GM12878 (cell line): ENCODE results near the gene ANKRD44. TPM values are rescaled to one million over a fixed set of nuclear protein-coding genes. Genes with fewer than 3 reads are reported as not detected.

Experiments used
- ATAC-seq: fragments of 200-7000 bp; cut with Tn5 transposase; 3 replicates; pipeline ENCODE4 v1.9.1; 2020; ENCODE audit warnings: mild to moderate bottlenecking, moderate library complexity
- BruUV-seq: library from RNA; stranded (reverse); fragments of 400-500 nt; replicated peaks from 2 replicates; lab custom pipeline; 2021; lab: Mats Ljungman, UMichigan
- CTCF ChIA-PET: fragments of 300-600 bp; sonication (Branson Sonifier 250); formaldehyde crosslinking; extraction: SDS; loops from one replicate; lab custom pipeline; 2021; ENCODE audit warnings: inconsistent platforms; lab: Yijun Ruan, JAX
- POLR2A ChIA-PET: fragments of 350-600 bp; formaldehyde crosslinking; extraction: SDS; loops from one replicate; lab custom pipeline; 2021; ENCODE audit warnings: inconsistent platforms; lab: Charles Lee
- RAD21 ChIA-PET: fragments of 300-600 bp; sonication (Branson Sonifier 250); formaldehyde crosslinking; loops from one replicate; lab custom pipeline; 2023; ENCODE audit warnings: antibody characterized with exemption; ENCODE audit not compliant: unreplicated experiment; lab: Charles Lee
- SMC1A ChIA-PET: fragments of 300-600 bp; sonication (Branson Sonifier 250); formaldehyde crosslinking; loops from one replicate; lab custom pipeline; 2023; ENCODE audit not compliant: unreplicated experiment, uncharacterized antibody; lab: Charles Lee
- DNase-seq: peaks from one replicate; pipeline ENCODE4 v3.0.0-alpha.2; 2011; ENCODE audit warnings: low read depth, low spot score
- FAIRE-seq: peaks from 3 replicates; lab custom pipeline; 2011; peaks lifted over from hg19 to GRCh38; lab: Jason Lieb, UNC
- H2AFZ ChIP-seq: 2 replicates; pipeline ENCODE4 v1.6.0; 2011; ENCODE audit warnings: low read depth, low read length, control low read depth; ENCODE audit not compliant: control insufficient read depth
- H3K27ac ChIP-seq: 2 replicates; pipeline ENCODE4 v1.5.1; 2011; ENCODE audit warnings: control low read depth; ENCODE audit not compliant: control insufficient read depth, insufficient read depth
- H3K27me3 ChIP-seq, 2 experiments: replicated peaks in 1 of 2; 2 replicates each; pipeline versions ENCODE4 v1.6.0 to v1.6.1; 2011; ENCODE audit warnings: low read length in 1 of 2; ENCODE audit not compliant: control insufficient read depth in 2 of 2, insufficient read depth in 2 of 2
- H3K36me3 ChIP-seq, 2 experiments: 2 replicates each; pipeline ENCODE4 v1.5.1; 2011; ENCODE audit warnings: low read length in 1 of 2; ENCODE audit not compliant: control insufficient read depth in 2 of 2, insufficient read depth in 2 of 2
- H3K4me1 ChIP-seq: 2 replicates; pipeline ENCODE4 v1.6.1; 2011; ENCODE audit warnings: mild to moderate bottlenecking, low read length, moderate library complexity, mixed read lengths; ENCODE audit not compliant: control insufficient read depth, insufficient read depth
- H3K4me2 ChIP-seq: 2 replicates; pipeline ENCODE4 v1.6.0; 2011; ENCODE audit warnings: control low read depth; ENCODE audit not compliant: control insufficient read depth, insufficient read depth
- H3K4me3 ChIP-seq: fragments of 200-600 bp; sonication (generic); 2 replicates; pipeline ENCODE4 v1.5.1; 2016
- H3K79me2 ChIP-seq: 2 replicates; pipeline ENCODE4 v1.6.0; 2011; ENCODE audit warnings: low read length; ENCODE audit not compliant: control insufficient read depth, insufficient read depth
- H3K9ac ChIP-seq: 2 replicates; pipeline ENCODE4 v1.8.0; 2011; ENCODE audit warnings: low read length, control low read depth, mixed read lengths; ENCODE audit not compliant: control insufficient read depth, insufficient read depth
- H3K9me3 ChIP-seq: replicated peaks from 3 replicates; pipeline ENCODE4 v1.5.1; 2011; ENCODE audit warnings: mild to moderate bottlenecking, low read length; ENCODE audit not compliant: control insufficient read depth, insufficient read depth
- H4K20me1 ChIP-seq: 2 replicates; pipeline ENCODE4 v1.6.0; 2011; ENCODE audit not compliant: control insufficient read depth, insufficient read depth
- BACH1 ChIP-seq: fragments of 450-650 bp; IDR thresholded peaks from 2 replicates; pipeline ENCODE4 v1.6.1; 2017; ENCODE audit warnings: mild to moderate bottlenecking, borderline replicate concordance
- FOXK2 ChIP-seq: fragments of 450-650 bp; IDR thresholded peaks from 2 replicates; pipeline ENCODE4 v1.6.1; 2017; ENCODE audit warnings: mild to moderate bottlenecking, moderate library complexity
- PAX5 ChIP-seq: IDR thresholded peaks from 2 replicates; pipeline ENCODE4 v1.6.1; 2011; ENCODE audit warnings: low read depth, low read length, borderline replicate concordance
- WGBS: methylation state at CpG from one replicate; pipeline ENCODE4 v1.1.6; 2016; ENCODE audit warnings: low lambda C conversion rate; ENCODE audit not compliant: insufficient replicate concordance, insufficient coverage; ENCODE audit errors: missing lambda C conversion rate; 5-methylcytosine and 5-hydroxymethylcytosine counted together
- in situ Hi-C: fragments of 300-500 bp; cut with MboI; formaldehyde crosslinking; loops from 9 replicates; pipeline ENCODE4 v1.14.3; 2018; ENCODE audit warnings: mixed read lengths
- intact Hi-C: fragments of 100-400 bp; cut with micrococcal nuclease; formaldehyde crosslinking; loops from one replicate; pipeline ENCODE4 v1.14.2; 2022; ENCODE audit not compliant: unreplicated experiment
- polyA plus RNA-seq, 11 experiments: library from polyadenylated mRNA; depleted of rRNA in 4 of 11; unstranded in 6 of 11; stranded (reverse) in 5 of 11; fragments of >200 nt; fragmentation: Nextera tagmentation in 4 of 11; fragmentation: Illumina TruSeq in 1 of 11; extraction: Ambion mirVana in 4 of 11; extraction: Trizol in 1 of 11; gene quantifications; 1 replicate in 1 of 11; 2 replicates in 10 of 11; pipeline versions ENCODE4 v1.2.1 to v1.2.3, GENCODE V29; 2011 to 2016; ENCODE audit warnings: inconsistent platforms in 2 of 11, missing spikeins in 2 of 11, low read depth in 1 of 11
- total RNA-seq, 4 experiments: library from RNA; depleted of rRNA in 3 of 4; stranded (reverse); fragments of >200 nt in 3 of 4; fragmentation: Illumina TruSeq in 1 of 4; extraction: Trizol in 1 of 4; gene quantifications; 2 replicates each; pipeline versions ENCODE4 v1.2.1 to v1.2.3, GENCODE V29; 2013 to 2021
- TF ChIP-seq, protein P1 (sequence below): fragments of 450-650 bp; IDR thresholded peaks from 2 replicates; pipeline ENCODE4 v1.6.1; 2016; ENCODE audit warnings: mild to moderate bottlenecking, moderate library complexity, borderline replicate concordance
- TF ChIP-seq, protein P2 (sequence below): IDR thresholded peaks from 2 replicates; pipeline ENCODE4 v1.6.1; 2012; ENCODE audit warnings: low read depth, low read length, improper control_type of control experiment

ANKRD44 gene
- total and polyA plus RNA-seq, 10 of the 15 experiments (the other 5 are each of a cell fraction or from before 2014, with no cell fraction given): 19.1 to 99.1 (median 59.6) TPM

DNA sequence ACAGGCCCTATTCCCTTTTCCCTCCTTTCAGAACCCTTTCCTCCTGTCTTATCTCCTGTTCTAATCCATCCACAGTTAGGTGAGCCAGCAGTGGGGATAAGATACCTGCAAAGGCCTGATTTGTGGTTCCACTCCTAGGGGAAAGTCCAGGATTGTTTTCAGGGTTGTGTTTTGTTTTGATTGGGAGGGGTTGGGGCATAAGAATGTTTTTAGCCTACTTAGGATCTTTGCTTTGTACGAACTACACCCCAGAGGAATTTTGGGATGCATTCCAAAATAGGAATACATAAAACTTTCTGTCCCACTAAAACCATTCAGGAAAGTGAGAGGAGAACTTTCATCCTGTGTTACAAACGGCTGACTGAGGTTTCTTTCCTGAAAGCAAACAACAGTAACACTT lies 233.2 kb downstream of the ANKRD44 start:
- H3K27ac ChIP-seq: no peak overlapping the region
- peaks cover 3% of the 10 kb centered on the region; the same call in 1 of the 2 replicates for H3K4me1 ChIP-seq
- DNase-seq: no peak
- ATAC-seq: no peak
- no peaks in the 10 kb centered on the region for H3K27me3 ChIP-seq
- RAD21 ChIA-PET: no interaction called here
- H3K9ac ChIP-seq: no peak overlapping the region
- TF ChIP-seq PAX5 (no peak), BACH1 (no peak), FOXK2 (no peak)
- TF ChIP-seq, protein P1, sequence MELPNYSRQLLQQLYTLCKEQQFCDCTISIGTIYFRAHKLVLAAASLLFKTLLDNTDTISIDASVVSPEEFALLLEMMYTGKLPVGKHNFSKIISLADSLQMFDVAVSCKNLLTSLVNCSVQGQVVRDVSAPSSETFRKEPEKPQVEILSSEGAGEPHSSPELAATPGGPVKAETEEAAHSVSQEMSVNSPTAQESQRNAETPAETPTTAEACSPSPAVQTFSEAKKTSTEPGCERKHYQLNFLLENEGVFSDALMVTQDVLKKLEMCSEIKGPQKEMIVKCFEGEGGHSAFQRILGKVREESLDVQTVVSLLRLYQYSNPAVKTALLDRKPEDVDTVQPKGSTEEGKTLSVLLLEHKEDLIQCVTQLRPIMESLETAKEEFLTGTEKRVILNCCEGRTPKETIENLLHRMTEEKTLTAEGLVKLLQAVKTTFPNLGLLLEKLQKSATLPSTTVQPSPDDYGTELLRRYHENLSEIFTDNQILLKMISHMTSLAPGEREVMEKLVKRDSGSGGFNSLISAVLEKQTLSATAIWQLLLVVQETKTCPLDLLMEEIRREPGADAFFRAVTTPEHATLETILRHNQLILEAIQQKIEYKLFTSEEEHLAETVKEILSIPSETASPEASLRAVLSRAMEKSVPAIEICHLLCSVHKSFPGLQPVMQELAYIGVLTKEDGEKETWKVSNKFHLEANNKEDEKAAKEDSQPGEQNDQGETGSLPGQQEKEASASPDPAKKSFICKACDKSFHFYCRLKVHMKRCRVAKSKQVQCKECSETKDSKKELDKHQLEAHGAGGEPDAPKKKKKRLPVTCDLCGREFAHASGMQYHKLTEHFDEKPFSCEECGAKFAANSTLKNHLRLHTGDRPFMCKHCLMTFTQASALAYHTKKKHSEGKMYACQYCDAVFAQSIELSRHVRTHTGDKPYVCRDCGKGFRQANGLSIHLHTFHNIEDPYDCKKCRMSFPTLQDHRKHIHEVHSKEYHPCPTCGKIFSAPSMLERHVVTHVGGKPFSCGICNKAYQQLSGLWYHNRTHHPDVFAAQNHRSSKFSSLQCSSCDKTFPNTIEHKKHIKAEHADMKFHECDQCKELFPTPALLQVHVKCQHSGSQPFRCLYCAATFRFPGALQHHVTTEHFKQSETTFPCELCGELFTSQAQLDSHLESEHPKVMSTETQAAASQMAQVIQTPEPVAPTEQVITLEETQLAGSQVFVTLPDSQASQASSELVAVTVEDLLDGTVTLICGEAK: no peak
- TF ChIP-seq, protein P2, sequence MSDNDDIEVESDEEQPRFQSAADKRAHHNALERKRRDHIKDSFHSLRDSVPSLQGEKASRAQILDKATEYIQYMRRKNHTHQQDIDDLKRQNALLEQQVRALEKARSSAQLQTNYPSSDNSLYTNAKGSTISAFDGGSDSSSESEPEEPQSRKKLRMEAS: no peak
- TF ChIP-seq, all 136 proteins: peak for 0
- no peaks in the 10 kb centered on the region; the same call in 2 of the 3 replicates for H3K9me3 ChIP-seq
- no peak for FAIRE-seq
- in situ Hi-C loops: no loop called here
- H2AFZ ChIP-seq: no peak overlapping the region
- ChIA-PET POLR2A (no interaction called here), SMC1A (no interaction called here), CTCF (no interaction called here)
- H3K4me2 ChIP-seq: no peak overlapping the region
- BruUV-seq: no TSS peak
- intact Hi-C loops: no loop called here
- H3K79me2 ChIP-seq: no peaks in the 10 kb centered on the region
- 95% methylated on average over 2 of the region's 2 CpGs for WGBS
- no peak overlapping the region for H3K4me3 ChIP-seq
- no peaks in the 10 kb centered on the region for H4K20me1 ChIP-seq
- H3K36me3 ChIP-seq: peaks cover 5 to 23% of the 10 kb centered on the region in 2 experiments
